HG03558 (cell line): ENCODE measurements around the gene RNF44.
A peak's percentile ranks its signal among the peaks of the same experiment; 100 is the strongest.

ENCODE experiments used
- ATAC-seq: cut with Tn5 transposase; IDR thresholded peaks from one replicate; pipeline ENCODE4 v1.9.1; 2021; ENCODE audit warnings: moderate number of reproducible peaks; ENCODE audit not compliant: unreplicated experiment; ENCODE audit errors: extremely low read depth

RNF44 gene

DNA sequence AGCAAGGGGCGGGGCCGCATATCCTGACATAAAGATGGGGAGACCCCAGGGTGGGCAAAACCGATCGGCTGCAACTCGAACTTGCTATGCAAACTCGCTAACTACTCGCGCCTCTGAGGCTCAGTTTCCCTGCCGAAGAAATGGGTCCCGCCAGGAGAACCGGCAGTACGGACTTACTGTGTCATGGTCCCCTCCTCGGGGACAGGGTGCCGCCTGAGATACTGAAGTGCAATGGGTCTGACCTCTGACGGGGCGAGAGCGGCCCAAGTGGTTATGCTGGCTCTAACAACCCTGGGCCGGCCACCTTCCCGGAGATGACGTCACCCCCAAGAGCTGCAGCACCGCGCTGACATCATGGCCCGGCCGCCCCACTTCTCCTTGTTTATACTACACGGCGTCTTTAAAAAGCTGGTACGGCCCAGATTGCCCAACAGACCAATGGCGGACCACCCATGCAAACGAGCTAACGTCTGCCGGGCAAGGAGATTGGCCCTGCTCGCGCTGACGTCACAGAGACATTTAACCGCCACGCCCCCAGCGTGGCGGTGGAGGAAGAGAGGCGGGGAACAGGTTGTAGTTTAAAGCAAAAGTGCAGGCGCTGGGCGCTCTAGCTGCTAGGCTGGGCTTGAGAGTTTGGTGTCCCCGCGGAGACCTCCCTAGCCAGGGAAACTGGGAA, 490 bp upstream of the RNF44 start:
- peak; percentile 43 for ATAC-seq

DNA sequence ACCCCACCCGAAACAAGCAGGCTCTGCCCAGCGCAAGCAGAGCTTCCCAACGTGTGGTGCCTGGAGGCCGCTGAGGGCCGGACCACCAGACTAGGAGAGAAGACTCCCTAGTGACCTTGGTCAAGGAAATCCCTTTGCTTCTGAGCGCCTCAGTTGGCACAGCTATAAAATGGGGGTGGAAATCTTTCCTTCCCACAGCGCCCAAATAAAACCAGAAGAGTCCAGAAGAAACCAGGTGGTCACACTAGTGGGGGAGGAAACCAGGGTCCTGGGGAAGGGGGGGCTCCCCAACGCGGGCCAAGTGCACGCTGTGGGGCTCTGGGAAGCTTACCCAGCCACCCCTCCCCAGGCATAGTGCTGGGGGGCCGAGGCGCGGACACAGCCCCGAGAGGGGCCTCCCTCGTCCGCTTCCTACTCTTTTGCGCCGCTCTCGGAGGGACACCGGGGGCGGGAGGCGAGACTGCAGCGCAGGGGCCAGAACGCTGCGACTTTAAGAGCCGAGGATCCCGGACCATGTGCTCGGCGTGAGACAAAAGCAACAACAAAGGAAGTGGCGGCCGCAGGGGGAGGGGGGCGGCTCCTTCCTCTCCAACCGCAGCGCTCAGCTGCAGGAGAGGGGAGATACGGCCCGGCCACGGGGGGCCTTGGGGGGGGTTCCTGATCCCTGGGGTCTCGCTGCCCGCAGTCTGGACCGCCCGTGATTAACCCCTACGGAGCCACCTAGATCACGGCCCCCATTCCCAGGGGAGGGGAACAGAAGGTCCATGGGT, 885 bp downstream of the RNF44 start:
- no peak for ATAC-seq

DNA sequence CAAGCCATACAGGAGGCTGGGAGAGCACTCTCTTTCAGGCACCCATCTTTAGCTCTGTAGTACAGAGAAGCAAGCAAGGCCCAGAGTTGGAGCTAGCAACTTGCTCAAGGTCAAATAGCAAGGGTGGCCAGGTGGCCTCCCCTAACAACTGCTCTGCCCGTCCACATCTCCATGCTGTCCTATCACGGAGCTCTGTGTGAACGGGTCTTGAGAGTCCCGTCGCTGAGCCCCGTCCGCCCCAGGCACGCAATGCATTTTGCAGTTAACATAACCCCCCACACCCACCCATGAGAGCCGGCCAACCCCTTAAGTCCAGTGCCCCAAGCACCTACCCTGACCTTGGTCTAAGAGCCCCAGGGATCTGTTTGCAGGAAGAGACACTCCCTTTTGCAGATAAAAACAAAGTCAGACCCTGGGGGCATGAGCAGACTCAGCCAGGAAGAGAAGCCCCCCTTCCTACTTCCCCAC, 1.5 kb downstream of the RNF44 start:
- no peak for ATAC-seq

DNA sequence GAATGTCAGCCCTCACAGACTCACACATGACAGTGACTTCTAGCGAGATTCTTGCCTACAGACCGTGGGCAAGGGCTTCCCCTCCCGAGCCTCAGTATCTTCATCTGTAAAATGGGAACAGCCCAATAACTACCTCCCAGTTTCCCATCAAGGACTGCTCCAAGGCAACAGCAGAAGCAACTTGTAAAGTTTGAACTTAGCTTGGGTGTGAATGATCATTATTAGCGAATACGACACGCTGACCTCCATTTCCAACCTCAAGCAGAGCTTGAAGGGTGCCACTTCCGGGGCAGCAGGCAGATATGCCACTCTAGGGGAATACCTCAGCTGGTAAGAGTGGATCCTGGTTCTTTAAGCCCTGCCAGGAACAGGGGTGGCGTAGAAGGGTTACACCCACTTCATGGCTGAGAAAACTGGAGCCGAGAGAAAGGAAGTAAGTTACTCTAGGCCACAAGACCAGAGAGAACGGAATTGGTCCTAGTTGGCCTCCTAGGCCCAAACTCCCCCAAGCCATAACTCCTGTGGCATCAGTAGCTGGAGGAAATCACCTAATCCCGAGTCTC, 2.0 kb downstream of the RNF44 start:
- no peak for ATAC-seq

DNA sequence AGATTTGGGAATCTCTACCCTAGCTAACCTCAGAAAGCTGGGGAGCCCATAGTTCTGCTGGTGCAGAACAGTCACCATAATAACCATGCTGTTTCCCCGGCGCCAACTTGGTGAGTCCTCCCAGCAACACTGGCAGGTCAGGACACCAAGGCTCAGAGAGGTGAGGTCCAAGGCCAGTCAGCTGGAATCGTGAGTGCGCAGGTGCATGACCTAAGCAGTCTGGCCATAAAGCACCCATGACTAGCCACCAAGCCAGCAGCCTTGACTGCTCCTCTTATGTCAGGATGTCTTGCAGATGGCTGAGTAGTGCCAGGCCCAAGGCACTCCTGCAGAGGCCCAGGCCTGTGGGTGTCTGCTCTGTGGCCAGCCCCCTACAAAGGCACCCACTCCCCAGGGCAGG, 2.6 kb downstream of the RNF44 start:
- ATAC-seq, result no peak

DNA sequence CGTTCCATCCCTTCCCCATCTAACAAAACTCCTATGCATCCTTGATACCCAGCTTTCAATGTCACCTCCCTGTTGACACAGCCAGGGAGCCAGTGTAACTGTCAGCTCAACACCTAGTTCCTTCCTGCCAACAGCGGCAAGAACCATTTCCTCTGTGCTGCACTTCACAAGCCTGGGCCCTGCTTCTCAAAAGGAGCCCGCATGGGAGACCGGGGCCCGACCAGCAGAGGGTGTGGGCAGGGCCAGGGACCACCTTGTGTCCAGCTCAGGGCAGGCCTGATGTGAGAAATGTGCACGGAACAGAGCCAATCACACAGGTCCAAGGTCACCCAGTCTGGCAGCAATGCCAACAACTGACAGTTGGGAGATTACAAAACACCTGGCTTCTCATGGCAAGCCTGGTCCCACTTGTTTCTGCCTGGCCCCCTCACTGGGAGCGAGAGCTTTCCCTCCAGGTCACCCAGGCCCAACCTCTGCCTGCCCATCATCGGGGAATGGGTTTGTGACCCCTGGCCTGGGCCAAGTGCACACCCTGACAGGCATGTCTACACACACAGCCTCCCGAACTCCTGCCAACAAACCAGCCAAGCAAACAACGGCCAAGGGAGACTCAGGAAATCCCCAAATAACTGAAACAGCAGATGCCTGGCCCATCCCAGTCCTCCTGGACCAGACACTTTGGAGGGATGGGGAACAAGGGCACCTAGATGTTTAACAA, 3.1 kb downstream of the RNF44 start:
- ATAC-seq, result no peak

DNA sequence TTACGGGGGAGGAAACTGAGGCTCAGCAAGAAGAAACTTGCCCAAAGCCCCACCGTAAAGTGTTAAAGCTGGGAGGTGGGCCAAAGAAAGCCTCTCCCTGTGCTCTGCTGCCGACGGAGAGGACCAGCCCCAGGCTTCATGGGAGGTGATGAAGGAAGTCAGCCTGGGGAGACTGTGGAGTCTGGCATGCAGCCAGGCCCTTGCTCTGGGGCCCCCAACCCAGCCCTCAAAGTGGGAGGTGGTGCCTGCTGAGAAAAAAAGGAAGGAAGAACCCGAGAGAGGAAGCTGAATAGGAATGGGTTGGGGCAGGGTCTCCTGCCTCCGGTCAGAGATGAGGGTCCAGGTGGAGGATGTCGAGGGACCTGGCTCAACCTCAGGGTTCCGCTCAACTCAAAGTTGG, 3.8 kb downstream of the RNF44 start:
- ATAC-seq, result no peak

DNA sequence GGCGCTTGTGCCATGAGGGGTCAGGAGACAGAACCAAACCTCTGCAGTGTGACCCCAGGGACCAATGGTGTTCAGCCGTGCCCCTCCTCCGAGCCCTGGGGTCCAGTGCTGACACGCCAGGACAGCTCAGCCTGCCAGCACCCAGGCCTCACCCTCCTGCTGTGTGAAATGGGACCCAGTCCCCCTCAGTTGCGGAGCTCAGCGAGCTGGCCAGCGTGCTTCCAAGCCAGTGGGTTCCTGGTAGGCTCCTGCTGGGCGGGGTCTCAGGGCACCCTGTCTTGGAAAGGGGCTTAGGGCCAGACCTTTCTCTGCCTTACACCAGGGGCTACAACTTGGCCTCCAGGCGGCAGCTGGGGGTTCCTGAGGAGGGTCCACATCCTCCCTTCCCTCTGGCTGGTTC, 4.4 kb downstream of the RNF44 start:
- ATAC-seq, result no peak

DNA sequence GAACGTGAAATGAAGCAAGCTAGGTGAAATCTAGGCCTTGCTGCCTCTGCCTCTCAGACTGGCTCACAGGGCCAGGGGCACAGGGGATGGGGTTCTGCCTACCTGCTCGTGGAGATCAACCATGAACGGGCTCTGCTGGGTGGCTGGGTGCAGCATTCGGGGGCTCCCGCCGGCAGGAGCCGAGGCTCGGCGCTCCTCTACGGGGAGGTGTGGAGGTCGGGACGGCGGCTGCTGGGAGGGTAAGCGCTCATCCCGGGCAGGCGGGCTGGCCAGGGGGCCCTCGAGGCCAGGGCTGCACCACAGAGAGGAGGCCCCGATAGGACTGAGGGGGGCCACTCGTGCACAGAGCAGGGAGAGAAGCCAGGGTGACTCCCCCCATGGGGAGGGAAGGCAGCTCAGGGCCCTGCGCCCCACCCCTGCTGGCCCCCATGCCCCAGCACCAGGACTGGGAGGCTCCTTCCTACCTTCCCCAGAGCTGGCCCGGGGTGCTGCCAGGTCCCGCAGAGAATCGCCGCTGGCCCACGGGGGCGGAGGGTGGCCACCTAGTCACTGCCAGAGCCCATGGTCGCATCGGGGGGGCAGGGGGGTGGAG, 5.2 kb downstream of the RNF44 start:
- ATAC-seq, result no peak

DNA sequence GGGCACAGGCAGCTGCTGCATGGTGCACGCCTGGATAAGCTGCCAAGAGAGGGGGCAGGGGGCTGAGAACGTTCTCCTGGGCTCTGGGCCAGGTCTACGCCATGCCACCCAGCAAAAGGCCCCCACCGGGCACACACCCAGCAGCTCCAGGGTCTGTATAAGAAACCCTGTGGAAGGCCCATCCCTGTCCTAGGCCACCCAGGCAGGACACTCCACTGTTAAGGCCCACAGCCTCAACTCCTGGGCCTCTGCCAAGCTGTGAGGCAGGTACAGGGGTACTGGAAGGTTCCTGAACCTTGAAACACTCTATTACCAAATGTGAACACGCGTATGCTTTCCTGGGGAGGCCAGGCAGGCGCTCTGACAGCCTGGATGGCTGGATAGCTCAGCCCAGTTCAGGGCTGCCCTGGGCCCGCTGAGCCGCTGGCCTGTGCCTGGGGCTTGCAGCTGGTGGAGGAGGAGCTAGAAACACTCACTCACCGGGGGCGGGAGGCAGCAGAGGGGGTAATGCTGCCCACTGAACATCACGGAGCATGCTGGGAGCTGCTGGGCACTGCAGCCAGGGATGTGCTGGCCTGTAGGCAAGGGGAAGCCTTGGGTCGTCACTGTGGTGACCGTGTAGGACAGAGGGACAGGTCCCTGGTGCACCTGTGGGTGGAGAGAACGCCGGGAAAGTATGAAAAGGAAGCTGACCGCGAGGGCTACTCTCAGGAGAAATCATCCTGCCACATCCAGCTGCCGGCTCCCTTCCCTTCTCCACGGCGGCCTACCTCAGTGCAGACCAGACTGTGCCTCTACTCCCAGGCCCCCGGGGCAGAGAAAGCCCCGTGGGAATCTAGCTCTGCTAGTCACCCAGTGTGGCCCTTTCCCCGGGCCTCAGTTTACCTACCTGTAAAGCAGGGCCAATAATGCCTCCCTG, 6.0 kb downstream of the RNF44 start:
- ATAC-seq, result no peak

DNA sequence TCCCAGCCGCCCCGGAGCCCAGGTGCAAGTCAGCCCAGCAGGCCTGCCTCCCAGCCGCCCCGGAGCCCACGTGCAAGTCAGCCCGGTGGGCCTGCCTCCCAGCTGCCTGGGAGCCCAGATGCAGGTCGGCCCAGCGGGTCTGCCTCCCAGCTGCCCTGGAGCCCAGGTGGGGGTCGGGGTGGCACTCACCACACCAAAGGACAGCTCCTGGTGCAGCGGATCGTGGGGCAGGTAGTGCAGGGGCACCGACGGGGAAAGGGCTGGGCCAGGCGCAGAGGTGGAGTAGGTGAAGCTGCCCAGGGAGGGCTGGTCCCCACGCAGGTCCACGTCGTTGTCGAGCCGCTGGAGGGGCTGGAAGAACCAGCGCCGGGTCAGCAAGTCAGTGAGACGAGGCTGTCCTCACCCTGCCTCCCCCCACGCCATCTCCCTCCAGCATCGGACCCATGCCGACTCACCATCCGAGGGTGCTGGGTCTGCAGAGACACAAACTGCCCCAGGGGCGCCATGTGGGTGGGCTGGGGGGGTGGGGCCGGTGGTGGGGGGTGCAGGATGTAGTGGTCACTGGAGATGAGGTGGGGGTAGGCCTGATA, 6.7 kb downstream of the RNF44 start:
- no peak for ATAC-seq

DNA sequence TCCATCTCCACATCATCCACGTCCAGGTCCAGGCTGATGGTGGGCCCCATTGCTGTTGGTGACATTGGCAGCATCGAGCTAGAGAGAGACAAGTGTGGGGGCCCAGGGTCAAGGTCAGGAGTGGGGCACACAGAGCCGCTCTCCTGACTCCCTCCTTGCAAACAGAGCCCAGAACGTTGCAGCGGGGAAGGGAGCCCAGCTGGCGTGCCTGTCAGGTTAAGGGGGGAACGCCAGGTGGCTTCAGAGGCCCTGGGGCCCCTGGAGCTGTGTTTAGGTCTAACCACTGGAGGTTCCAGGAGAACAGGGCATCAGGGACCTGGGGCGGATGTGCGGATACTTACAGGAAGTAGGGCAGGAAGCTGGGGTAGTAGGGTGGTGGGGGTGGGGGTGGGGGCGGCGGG, 7.5 kb downstream of the RNF44 start:
- no peak for ATAC-seq

DNA sequence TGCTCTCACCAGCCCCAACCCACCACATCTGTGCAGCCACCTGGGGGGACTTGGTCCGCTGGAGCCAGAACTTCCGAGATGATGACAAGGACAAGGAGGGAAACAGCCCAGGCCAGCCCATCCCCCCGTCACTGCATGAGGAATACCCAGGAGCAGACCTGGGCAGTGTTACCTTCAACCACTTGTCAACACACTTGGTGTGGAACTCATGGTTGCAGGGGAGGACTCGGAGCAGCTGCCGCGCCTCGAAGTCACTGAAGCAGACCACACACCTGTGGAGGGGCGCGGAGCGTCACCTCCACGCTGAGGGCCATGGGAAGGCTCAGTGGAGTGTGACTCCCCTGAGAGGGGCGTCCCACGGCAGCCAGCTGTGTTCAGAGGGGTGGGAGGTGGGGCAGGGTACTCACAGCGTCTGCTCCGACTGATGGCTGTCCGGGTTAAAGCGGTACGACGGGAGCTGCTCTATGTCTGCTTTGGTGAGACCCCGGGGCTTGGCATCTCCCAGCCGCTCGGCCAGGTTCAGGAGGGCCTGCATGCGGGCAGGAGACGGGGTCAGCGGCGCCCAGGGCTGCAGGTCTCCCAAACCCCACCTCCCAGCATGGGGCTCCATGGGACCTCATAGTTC, 8.0 kb downstream of the RNF44 start:
- ATAC-seq, result no peak

DNA sequence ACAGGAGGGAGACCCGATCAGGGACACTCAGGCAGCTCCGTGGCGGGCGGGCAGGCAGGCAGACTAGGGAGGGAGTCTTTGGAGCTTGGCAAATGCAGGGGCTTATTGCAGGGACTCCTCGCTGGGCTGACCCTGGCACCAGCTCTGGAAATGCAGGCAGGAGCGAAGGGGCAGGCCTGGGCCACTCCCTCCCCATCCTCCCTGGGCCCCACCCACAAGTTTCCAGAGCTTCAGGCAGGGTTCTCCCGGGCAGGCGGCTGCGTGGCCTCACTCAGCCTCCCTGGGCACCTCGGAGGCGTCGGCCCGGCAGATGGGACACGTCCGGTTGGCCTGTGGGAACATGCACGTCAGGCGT, 8.5 kb downstream of the RNF44 start:
- no peak for ATAC-seq

DNA sequence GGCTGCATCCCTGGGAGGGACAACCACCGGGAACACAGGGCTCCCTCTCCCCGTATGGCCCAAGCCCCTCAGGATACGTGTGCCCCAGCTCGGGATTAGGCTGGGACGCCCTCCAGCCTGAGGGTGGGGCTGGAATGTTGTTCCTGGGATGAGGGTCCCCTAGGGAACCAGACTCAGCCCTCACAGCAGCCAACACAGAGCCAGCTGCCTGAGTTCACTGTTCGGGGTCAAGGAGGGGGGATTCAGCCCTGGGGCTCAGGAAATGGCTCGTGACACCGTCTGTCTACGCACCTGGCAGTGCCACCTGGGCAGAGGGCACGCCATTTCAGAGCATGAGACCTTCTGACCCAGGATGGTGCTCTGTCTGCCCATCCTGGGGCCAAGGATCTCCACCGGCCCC, 8.9 kb downstream of the RNF44 start:
- ATAC-seq, result no peak

DNA sequence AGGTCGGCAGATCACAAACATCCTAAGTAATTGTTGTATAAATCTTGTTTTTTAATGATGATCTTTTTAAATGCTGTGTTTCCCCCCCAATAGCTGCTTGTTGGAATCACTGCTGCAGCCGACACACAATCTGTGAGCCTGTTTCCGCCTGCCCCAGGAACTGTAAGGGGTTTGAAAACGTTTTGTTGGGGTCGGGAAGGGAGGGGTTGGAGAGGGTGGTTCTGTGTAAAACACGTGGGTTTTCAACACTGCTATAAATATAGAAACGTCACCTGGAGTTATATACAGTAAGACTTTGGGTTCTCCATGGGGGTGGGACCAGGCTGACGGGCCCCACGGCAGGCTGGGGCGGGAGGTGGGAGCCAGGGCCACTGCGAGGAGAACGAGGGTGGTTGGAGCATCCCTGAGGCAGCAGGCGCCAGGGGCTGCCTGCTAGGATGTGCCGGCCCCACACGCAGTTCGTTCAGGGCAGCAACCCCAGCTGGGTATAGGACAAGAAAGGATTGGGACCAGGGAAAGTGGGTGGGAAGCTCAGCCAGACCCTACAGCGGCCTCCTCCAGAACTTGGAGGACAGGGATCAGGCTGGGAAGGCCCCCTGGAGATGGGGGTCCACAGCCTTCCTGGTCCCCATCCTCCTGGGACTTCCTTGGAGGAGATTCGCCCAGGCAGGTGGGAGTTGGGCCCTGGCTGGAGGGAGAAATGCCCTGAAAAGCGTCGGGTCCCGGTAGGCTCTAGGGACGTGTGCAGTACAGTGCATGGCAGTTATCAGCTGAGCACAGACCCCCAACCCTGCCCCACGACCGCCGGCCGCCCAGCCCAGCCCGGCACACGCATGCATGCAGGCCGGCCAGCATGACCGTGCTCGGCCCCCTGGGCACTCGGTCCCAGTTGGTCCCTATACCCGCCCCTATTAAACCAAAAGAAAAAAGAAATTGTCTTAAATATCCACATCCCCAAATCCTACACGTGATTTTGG, 9.7 kb downstream of the RNF44 start:
- ATAC-seq, result no peak

DNA sequence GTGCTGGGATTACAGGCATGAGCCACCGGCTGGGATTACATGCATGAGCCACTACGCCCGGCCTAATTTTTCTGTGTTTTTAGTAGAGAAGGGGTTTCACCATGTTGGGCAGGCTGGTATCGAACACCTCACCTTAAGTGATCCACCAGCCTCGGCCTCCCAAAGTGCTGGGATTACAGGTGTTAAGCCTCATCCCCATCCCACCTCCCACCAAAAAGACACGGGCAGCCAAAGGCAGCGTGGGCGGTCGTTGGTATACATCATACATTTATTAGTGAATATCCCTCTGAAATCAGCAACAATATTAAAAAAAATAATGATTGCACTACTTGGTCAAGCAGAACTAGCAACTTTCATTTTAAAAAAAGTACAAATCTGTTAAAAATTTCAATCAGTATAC, 10.7 kb downstream of the RNF44 start:
- no peak for ATAC-seq

DNA sequence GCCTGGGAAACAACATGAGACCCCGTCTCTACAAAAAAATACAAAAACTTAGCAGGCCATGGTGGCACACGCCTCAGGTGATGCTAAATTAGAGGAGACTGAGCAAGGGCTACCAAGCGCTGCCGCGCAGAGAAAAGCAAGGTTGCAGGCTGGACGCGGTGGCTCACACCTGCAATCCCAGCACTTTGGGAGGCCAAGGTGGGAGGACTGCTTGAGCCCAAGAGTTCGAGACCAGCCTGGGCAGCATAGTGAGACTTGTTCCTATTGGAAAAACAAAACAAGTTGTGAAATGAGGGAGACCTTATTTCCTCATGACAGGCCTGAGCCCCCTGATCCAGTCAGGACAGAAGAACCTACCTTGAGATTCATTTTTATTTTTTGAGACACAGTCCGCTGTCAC, 11.5 kb downstream of the RNF44 start:
- ATAC-seq, result no peak
